SKM-1 (cell line): Measurements from ENCODE around the gene GRIN2B.

Experiments used
- DNase-seq: peaks from one replicate; lab custom pipeline; 2025; ENCODE audit not compliant: unreplicated experiment; lab: John Stamatoyannopoulos, UW

Gene GRIN2B

GRCh38 chr12:13981296-13981962, at the start of gene GRIN2B:
GRIN2B (minus strand) TSS chr12:13981602; CDS start chr12:13866208, 115,394 bp downstream.
- DNase-seq, result no peak

- no peak for DNase-seq
These were observed 45.1 kb upstream of the GRIN2B start for GRCh38 chr12:14026537-14026936.

- no peak for DNase-seq
These were observed 43.2 kb upstream of the GRIN2B start for GRCh38 chr12:14024591-14024990.

GRCh38 chr12:14018080-14018479, 36.7 kb upstream of the GRIN2B start:
- DNase-seq, result no peak

GRCh38 chr12:14010989-14011388, 29.6 kb upstream of the GRIN2B start:
- no peak for DNase-seq

- DNase-seq, result no peak
These were observed 26.2 kb upstream of the GRIN2B start for GRCh38 chr12:14007639-14008038.

- no peak for DNase-seq
These were observed 11.2 kb upstream of the GRIN2B start for GRCh38 chr12:13992585-13992984.

- DNase-seq, result no peak
These were observed 10.7 kb upstream of the GRIN2B start for GRCh38 chr12:13992106-13992505.

GRCh38 chr12:13986031-13986430, 4.6 kb upstream of the GRIN2B start:
- DNase-seq, result no peak

- no peak for DNase-seq
These were observed 588 bp upstream of the GRIN2B start for GRCh38 chr12:13981990-13982389.

- no peak for DNase-seq
These were observed 685 bp downstream of the GRIN2B start for GRCh38 chr12:13980538-13981295.

- no peak for DNase-seq
These were observed 1.5 kb downstream of the GRIN2B start for GRCh38 chr12:13979772-13980378.

- DNase-seq, result no peak
These were observed 2.5 kb downstream of the GRIN2B start for GRCh38 chr12:13978876-13979275.

GRCh38 chr12:13976880-13977279, 4.5 kb downstream of the GRIN2B start:
- DNase-seq, result no peak

- no peak for DNase-seq
These were observed 5.3 kb downstream of the GRIN2B start for GRCh38 chr12:13976028-13976584.

- no peak for DNase-seq
These were observed 7.4 kb downstream of the GRIN2B start for GRCh38 chr12:13973996-13974395.

- no peak for DNase-seq
These were observed 10.6 kb downstream of the GRIN2B start for GRCh38 chr12:13970803-13971202.

- no peak for DNase-seq
These were observed 13.1 kb downstream of the GRIN2B start for GRCh38 chr12:13968281-13968680.

GRCh38 chr12:13964666-13965065, 16.7 kb downstream of the GRIN2B start:
- no peak for DNase-seq

GRCh38 chr12:13962699-13963098, 18.7 kb downstream of the GRIN2B start:
- DNase-seq, result no peak

- DNase-seq, result no peak
These were observed 19.4 kb downstream of the GRIN2B start for GRCh38 chr12:13961971-13962370.
